HG03135 (cell line): ENCODE data around the gene ANKRD35.
"Not testable (repeated sequence)": the region's sequence is repeated elsewhere in the genome, so short reads cannot be mapped to it uniquely, and the experiment has no call there.

ENCODE experiments used
- ATAC-seq: cut with Tn5 transposase; IDR thresholded peaks from one replicate; pipeline ENCODE4 v1.9.1; 2021; ENCODE audit warnings: mild to moderate bottlenecking, moderate library complexity; ENCODE audit not compliant: unreplicated experiment

The ANKRD35 gene

DNA sequence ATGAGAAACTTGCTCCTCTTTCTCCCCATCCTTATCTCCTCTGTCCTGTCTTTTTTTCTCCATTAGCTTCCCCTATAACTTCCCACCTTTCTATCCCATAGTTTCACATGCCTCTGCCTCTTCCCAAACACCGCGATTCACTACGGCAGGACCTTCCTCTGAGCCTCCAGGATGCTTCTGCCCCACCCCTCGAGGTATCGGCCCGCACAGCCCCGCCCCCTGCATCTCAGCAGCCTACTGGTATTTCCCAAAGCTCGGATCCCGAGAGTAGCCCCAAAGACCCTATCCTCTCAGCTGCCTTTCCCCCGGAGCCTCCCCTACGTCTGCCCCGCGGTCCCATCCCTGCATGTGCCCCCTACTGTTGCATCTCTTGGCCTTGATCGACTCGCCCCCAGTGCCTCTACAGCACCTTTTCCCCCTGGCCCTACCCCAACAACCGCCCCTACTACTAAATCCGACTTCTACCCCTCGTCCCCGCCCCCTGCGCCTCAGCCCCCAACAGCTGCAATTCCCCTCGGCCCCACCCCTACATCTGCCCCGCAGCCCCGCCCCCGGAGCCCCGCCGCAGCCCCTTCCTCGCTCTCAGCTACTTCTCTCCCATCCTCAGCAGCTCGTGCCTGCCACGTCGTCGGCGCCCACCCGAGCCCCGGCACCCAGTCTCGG is 27.3 kb downstream of the ANKRD35 start:
- ATAC-seq: peak; percentile 9

DNA sequence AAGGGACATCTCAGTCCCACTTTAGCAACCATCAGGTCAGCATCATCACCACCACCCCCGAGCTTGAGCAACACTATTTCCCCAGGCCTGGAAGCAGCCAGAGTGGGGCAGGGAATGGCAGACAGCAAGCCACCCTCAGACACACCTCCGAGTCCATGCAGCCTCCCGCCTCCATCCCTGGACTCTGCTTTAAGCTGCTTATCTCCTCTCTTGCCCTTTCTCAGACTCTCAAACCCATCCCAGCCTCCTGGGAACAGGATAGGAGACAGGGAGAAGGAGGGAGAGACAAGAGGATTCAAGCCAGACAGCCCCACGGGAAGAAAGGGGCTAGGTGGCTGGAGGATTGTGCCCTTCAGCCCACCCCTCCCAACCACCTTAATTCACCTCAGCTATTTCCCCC is 28.5 kb downstream of the ANKRD35 start:
- no peak for ATAC-seq

- no peak for ATAC-seq
Observed at GRCh38 chr1:145855426-145855948, 30.2 kb downstream of the ANKRD35 start.

- no peak for ATAC-seq
Observed at GRCh38 chr1:145849356-145850160, 36.1 kb downstream of the ANKRD35 start.

DNA sequence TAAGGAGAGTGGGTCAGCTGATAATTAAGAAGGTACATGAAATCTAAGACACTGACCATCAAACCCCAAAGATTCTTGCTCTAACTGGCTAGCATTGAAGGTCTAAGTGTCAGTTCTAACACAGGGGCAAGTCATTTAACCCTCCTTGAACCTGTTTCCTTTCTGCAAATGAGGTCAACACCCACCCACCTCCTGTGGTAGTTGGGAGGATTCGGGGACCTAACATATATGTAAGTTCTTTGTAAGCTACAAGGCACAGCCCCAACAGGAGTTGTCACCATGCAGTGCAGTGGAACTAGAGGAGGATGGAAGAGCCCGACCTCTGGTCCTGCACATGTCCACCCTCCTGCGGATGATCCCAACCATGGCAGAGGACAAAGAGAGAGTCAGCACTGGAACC is 37.8 kb downstream of the ANKRD35 start:
- ATAC-seq: no peak

- ATAC-seq: peak; percentile 32
Observed at GRCh38 chr1:145846201-145846612, 39.5 kb downstream of the ANKRD35 start.

DNA sequence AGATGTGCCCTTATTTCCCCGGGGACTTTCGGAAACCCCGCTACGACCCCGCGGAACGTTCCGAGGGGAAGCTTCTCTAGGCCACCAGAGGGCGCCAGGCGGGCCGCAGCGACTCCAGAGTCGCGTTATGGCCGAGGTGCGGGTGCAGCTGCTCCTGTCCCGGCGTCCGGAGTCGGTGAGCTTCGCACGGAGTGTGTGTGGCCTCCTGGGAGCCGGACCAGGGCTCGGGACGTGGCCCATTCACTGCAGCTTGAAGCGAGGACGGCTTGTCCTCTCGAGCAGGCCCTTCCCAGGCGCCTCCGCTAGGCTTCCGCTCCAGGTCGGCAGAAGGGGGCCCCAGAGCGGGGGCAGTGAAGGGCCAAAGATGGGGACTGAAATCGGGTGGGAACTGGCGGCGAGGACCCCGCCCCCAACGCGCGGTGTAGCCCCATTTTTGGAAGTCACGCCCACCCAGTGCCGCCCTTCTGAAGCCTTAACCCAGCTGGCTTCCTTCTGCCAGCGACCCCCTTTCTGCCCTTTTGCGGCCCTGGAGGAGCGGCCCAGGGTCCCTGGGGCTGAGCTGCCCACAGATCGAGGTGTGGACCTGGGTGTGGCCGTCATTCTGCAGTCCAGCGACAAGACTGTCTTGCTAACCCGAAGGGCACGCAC is 40.0 kb downstream of the ANKRD35 start, which contains the start of gene NUDT17:
NUDT17 (plus strand) TSS at position 117 of the 648 bp plus-strand sequence; CDS start at position 128, 11 bp downstream.
- ATAC-seq: peak; percentile 54

GRCh38 chr1:145845144-145845513 is 40.5 kb downstream of the ANKRD35 start:
- peak; percentile 71 for ATAC-seq

DNA sequence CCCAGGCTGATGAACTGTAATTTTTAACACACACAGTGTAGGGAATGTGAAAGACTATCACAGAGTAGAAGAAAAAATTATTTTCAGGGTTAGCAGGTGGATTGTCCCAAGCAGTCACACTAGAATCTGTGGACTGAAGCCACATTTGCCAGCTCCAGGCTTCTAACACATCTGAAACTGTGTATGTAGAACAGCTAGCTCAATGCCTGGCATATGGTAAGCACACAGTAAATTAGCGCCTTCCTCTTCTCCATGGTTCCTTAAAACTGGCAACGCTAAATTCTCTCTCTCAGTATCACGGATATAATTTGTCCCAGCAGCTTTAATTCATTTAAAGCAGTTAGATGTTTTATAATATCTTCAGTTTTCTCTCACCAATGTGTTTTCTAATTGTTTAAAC is 42.6 kb downstream of the ANKRD35 start:
- ATAC-seq: no peak

GRCh38 chr1:145837656-145838055 is 48.0 kb downstream of the ANKRD35 start:
- no peak for ATAC-seq

- not testable (repeated sequence) for ATAC-seq
Observed at GRCh38 chr1:145830810-145831209, 54.9 kb downstream of the ANKRD35 start.

- ATAC-seq: no peak
Observed at GRCh38 chr1:145828367-145829026, 57.2 kb downstream of the ANKRD35 start.

GRCh38 chr1:145827966-145828365 is 57.7 kb downstream of the ANKRD35 start:
- ATAC-seq: no peak

DNA sequence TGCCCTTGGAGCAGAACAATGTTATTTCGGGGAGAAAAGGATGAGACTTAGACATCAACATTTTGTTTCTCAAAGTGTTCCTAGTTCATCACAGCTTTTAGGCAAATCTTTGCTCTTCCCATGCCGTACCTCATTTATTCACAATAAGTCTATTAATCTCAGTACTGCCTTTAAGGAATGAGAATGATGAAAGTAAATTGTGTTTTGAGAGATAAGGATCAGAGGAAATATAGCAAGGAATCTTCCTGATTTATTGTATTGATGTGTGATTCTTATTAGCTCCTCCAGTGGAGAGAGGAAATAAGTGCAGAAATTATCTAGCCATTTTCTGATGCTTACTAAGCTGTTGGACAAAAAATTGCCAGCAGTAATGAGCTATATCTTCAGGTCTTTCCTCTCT is 59.6 kb downstream of the ANKRD35 start:
- no peak for ATAC-seq

DNA sequence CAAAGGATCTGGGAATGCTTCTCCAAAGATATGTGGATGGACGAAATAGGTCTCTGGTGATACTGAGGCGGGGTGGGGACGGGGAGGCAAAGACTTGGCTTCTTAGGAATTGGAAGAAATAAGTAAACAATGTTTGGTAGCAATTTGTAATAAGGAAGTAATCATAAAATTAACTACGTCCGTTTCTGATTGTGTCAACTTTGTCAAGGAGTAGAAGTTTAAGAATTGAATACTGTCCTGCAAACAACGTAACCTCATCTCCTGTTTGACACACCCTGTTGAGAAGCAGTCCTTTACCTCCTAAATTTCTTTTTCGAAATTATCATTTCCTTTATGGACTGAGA is 61.2 kb downstream of the ANKRD35 start:
- ATAC-seq: no peak

DNA sequence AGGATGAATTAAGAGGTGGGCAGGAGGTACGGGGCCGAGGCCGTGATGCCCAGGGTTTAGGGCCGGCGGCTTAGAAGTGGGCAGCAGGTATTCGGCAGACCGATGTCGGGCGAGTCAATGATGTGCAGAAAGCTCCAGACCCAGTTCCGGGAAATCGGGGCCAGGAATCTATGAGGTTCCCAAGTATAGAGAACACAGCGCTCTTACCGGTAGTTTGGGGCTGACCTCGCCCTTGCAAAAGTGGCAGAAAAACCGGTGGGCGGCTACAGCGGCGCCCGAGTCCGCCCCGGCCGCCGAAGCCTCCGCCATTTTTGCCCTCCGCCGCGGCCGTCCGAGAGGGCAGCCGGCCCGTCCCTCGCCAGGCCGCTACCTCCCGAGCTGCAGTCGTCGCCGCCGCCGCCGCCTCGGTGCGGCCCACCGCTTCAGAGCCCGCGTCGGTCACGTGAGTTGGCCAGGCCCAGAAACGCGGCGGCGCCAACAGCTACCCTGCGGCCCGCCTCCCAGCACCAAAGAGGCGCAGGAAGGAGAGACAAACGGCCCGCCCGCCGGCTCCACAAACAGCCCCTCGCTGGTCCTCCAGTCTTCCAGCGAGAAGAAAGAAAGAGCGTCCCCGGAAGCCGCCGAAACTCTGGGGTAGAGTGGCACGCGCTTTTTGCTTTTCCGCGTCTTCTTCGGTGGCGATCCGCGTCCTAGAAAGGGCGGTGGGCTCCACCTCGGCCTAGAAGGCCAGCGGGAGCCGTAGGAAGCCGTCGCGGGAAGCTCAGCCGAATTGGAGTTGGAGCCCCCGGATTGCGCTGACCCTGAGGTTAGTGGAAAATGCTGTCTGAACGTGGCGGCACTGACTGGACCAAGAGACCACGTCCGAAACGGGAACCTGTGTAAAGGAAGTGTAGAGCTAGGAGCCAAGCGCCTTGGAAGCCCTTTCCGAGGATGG is 61.8 kb downstream of the ANKRD35 start, which contains the start of the genes POLR3C and RNF115:
POLR3C (plus strand) TSS at position 636 of the 934 bp plus-strand sequence. CDS start 1,577 bp downstream, outside the sequence.
RNF115 (minus strand) TSS at position 531 of the 934 bp plus-strand sequence; CDS start at position 309, 222 bp downstream.
- peak; percentile 84 for ATAC-seq

DNA sequence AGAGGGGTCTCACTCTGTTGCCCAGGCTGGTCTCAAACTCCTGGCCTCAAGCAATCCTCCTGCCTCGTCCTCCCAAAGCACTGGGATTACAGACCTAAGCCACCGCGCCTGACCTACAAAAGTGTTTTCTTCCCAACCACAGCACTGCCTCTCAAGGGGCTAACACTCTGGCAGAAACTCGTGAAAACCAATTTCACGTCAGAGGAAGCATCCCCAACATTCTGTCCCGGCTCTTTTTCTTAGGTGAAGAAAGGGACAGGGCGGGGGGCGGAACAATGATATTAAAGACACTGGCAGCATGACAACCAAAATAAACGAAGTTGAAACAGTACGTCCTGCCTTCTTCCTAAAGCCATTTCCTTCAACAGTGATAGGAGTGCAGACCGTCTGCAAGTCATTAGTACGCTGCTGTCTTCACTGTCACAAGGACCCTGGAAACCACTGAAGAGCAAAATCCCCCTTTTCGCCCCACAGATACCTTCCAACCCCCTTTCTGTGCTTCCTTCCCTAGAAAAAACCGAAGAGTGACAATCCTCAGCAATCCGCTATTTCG is 62.8 kb downstream of the ANKRD35 start:
- ATAC-seq: not testable (repeated sequence)

DNA sequence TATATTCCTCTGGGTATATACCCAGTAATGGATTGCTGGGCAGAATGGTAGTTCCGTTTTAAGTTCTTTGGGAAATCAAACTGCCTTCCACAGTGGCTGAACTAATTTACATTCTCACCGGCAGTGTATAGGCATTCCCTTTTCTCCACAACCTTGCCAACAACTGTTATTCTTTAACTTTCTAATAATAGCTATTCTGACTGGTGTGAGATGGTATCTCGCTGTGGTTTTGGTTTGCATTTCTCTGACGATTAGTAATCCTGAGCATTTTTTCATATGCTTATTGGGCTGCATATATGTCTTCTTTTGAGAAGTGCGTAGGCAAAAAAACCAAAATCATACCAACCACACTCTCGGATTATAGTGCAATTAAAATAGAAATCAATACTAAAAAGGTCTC is 67.6 kb downstream of the ANKRD35 start:
- ATAC-seq: not testable (repeated sequence)
